Measurements from ENCODE around the gene STRADA.

- TF ChIP-seq POLR2A (IDR thresholded peaks at IDR 0.05) (no peak), CTCF (IDR thresholded peaks at IDR 0.05) (no peak)
These were observed 26.8 kb upstream of the STRADA start for GRCh38 chr17:63768433-63768832.
